A673 (cell line): ENCODE measurements around the gene P2RY14.

Source experiments
- CTCF ChIP-seq: fragments of 300-800, 200-600 bp; sonication (generic); conservative IDR thresholded peaks from 2 replicates; pipeline ENCODE4 v1.5.1; 2017; ENCODE audit warnings: low read depth, mild to moderate bottlenecking, antibody characterized with exemption, low read length, moderate library complexity, mixed read lengths
- EZH2 ChIP-seq: fragments of 200-600 bp; sonication (generic); IDR thresholded peaks from 2 replicates; pipeline ENCODE4 v1.6.1; 2017; ENCODE audit warnings: borderline replicate concordance, low read depth, mild to moderate bottlenecking, mixed read lengths, antibody characterized with exemption, low read length; ENCODE audit not compliant: poor library complexity, severe bottlenecking

- TF ChIP-seq CTCF (no peak), EZH2 (no peak)
Measured at GRCh38 chr3:151318313-151318712, 40.0 kb upstream of the P2RY14 start.
